GM18517 (cell line): ENCODE measurements around the gene NEAT1.

Experiments used
- ATAC-seq: cut with Tn5 transposase; IDR thresholded peaks from one replicate; pipeline ENCODE4 v1.9.1; 2021; ENCODE audit warnings: mild to moderate bottlenecking, moderate library complexity; ENCODE audit not compliant: unreplicated experiment

The NEAT1 gene

GRCh38 chr11:65478388-65479183 is 56.0 kb downstream of the NEAT1 start:
- ATAC-seq: no peak

DNA sequence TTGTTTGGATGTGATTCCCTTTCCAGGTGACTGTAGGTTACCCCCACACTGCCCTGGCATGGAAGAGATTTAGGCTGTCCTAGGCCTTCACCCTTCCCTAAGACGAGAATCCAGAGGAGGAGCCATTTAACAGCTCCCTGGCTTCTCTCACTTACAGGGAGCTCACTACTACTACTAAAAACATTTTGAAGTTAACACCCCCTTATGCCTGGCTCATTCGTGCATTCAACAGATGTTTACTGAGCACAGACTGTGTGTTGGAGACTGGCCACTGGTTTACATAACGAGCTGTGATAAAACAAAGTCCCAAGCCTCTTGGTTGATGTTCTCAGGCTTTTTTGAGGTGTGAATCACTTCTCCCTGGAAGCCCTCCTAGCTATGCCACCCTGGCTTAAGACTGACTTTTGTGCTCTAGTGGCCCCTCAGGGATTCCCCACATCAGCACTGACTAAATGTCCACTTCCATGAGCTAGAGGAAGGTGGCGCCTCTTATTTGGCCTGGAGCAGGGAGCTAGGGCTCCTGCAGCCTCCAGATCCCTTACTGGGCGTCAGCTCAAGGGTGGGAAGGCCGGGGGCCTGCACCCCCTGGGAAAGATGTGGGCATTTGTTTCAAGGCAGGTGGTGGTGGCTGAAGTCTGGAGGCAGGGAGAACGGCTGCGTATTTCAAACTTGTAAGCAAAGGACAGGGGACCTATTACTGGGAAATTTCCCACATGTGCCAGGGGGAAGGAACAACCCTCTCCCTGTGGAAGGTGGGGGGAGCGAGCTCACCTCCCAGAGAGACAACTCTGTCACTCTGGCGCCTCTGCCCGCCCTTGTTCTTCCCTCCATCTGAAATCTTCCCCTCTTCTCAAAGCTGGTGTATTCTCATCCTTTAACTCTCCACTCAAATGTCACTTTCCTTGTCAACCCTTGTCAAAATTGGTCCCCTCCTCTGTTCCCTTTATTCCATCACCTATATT is 56.9 kb downstream of the NEAT1 start:
- no peak for ATAC-seq

DNA sequence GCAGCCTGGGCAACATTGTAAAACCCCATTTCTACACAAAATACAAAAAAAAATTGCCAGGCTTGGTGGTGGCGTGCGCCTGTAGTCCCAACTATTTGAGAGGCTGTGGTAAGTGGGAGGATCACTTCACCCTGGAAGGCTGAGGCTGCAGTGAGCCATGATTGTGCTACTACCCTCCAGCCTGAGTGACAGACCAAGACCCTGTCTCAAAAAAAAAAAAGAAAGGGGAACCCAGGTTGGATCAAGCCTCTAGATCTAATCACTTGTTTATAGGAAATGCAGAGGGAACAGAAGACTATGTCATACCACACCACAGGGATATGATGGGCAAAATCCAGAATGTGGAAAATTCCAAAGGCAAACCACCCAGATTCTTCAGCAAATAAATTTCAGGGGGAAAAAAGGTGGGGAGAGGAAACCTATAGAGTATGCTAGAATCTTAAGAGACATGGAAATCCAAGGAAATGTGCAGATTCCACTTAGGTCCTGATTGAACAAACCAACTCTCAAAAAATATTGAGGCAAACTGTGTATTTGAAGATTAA is 59.8 kb downstream of the NEAT1 start:
- ATAC-seq: no peak

DNA sequence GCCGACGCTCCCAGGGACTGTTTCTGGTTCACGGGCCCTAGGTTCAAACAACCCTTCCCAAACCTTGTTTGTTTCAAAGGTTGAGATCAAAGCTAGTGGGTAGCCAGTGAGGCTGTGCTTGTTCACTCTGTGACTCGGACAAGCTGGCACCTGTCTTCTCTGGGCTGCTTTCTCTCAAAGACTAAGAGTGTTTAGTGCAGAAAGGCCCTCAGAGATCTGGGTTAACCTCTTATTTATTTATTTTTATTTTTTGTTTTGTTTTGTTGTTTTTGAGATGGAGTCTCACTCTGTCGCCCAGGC is 63.3 kb downstream of the NEAT1 start:
- no peak for ATAC-seq

- no peak for ATAC-seq
Measured at GRCh38 chr11:65486570-65487466, 64.2 kb downstream of the NEAT1 start.

- ATAC-seq: no peak
Measured at GRCh38 chr11:65487467-65488272, 65.1 kb downstream of the NEAT1 start.

DNA sequence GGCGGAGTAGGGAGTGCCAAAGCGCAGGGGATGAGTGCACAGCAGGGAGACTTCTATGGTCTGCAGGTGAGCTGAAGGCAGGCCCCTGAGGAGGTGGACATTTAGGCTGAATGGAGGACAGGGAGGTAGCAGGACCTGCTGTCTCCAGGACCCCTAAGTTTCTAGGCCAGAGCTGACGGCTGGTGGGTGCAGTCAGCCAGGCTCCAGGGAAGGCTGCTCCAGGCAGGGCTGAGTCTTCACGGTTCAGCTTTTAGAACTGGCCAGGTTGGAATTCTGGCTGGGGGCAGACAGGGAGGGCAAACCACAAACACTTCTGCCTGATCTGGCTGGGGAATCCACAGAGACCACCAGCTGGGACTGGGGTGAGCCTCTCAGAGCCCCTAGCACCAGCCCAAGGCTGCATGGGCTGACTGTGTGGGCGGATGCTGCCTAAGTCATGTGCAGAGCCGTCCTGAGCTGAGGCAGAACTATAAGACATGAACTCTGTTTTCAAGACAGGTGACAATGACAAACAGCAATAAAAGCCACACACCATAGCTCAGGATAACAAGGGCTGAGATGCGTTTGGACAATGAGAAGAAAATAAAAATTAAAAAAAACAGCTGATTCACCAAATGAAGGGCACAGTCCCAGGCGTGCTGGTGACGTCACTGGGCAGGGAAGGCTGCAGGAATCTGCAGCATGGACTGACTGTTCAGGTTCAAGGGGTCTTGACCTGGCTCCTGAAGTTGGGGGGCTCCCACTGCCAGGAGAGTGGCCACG is 65.9 kb downstream of the NEAT1 start:
- no peak for ATAC-seq

DNA sequence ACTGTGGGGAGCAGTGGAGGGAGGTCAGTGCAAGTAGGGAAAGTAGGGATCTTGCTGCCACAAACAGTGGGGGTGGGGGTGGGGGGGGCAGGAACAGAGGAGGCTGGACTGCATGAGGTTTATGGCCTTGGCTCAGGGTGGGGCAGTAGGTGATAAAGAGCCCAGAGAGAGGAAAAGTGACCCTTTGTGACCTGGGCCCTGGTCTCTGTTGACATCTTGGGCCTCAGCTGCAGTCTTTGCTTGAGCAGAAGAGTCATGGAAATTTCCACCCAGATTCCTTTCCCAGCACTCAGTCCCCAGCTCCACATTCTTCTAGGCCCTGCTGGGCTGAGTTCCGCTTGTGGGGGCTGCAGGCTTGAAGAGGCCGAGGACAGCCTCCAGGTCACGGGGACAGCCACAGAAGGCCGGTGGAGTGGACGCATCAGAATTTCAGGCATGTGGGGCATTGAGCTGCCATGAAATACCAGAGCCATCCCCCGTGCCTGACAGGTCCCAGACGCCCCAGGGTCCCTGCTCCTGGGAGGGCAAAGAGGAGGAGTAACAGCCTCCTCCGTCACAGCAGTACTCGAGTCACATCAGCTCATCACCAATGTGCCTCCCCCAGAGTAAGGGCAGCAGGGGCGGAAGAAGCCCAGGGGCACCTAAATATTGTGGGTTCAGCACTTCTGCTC is 66.6 kb downstream of the NEAT1 start:
- ATAC-seq: no peak

GRCh38 chr11:65489706-65490320 is 67.2 kb downstream of the NEAT1 start:
- ATAC-seq: no peak

- no peak for ATAC-seq
Measured at GRCh38 chr11:65491163-65491465, 68.5 kb downstream of the NEAT1 start.

DNA sequence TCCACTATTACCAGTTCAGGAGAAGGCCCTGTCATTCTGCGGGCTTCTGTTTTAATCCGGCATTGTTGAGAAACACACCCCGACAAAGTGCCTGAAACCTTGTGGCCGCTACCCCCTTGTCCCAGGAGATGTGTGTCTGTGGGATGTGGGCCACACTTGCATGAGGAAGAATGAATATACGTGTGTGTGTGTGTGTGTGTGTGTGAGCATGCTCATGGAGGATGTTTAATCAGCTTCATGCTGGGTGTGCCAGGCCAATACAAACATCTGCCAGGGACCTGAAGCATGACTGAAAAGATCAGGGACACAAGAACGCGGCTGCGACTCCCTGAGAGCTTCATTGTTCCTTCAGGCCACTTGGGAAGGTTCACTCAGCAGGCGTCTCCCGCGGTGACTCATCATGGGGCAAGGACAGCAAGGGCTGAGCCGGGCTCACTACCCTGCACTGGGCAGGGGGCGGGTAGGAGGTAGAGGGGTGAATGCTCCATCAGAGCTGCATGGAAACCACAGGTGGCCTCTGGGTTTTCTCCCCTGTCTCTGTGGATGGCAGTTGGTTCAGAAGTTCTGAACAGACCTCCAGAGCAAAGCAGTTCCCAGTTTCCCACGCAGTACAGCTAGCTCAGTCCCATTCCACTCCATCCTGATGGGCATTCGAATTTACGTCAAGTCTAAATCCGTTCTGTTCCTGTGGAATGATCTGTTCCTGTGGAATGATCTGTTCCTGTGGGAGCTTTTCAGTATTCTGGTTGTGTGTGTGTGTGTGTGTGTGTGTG is 69.2 kb downstream of the NEAT1 start:
- ATAC-seq: no peak

GRCh38 chr11:65492387-65492636 is 69.7 kb downstream of the NEAT1 start:
- no peak for ATAC-seq

- no peak for ATAC-seq
Measured at GRCh38 chr11:65492637-65493366, 70.2 kb downstream of the NEAT1 start.

DNA sequence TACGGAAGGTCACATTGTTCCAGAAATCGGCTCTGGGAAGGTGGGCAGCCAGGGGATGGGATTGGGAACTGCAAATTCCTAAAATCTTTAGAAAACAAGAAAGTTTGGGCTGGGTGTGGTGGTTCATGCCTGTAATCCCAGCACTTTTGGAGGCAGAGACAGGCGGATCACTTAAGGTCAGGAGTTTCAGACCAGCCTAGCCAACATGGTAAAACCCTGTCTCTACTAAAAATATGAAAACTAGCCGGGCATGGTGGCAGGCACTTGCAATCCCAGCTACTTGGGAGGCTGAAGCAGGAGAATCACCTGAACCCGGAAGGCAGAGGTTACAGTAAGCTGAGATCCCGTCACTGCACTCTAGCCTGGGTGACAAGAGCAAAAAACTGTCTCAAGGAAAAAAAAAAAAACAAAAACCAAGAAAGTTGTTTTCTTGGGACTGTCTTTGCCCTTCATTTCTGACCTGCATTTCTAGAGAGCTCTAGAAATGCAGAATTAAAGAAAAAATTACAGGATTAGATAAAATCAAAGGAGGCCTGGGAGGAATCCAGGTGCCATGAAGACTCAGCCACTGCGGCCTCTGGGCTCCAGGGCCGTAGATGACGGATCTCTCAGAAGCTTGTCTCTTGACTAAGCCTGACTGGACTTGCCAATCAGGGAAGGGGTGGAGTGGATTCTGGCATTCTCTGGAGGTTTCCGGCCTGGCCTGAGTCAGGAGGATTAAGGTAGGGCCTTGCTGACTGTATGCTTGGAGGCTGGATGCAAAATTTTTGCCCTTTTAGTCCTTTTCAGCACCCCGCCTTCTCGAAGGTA is 71.0 kb downstream of the NEAT1 start:
- no peak for ATAC-seq
